Kidney (tissue), 14 donors: ENCODE results near the gene MACROD2. TPM values are rescaled to one million over a fixed set of nuclear protein-coding genes. Genes with fewer than 3 reads are reported as not detected.
A peak's percentile ranks its signal among the peaks of the same experiment; 100 is the strongest.

Source experiments
- DNase-seq, 5 donors: peaks; one replicate each; pipeline ENCODE4 v3.0.0-alpha.2; 2013 to 2020
- FAIRE-seq: peaks from 2 replicates; lab custom pipeline; 2012; peaks lifted over from hg19 to GRCh38; lab: Jason Lieb, UNC
- H3K27ac ChIP-seq, 2 donors: one replicate each; pipeline ENCODE4 v1.7.0; 2013; ENCODE audit warnings: low read depth in 2 of 2, low read length in 2 of 2, inconsistent platforms in 1 of 2
- H3K27me3 ChIP-seq: one replicate; pipeline ENCODE4 v1.7.1; 2013; ENCODE audit warnings: low read length, inconsistent platforms; ENCODE audit not compliant: control insufficient read depth, insufficient read depth
- H3K36me3 ChIP-seq, 3 donors: one replicate each; pipeline versions ENCODE4 v1.7.0 to v1.7.1; 2013; ENCODE audit warnings: low read length in 3 of 3, control low read depth in 1 of 3, inconsistent platforms in 1 of 3; ENCODE audit not compliant: insufficient read depth in 3 of 3, control insufficient read depth in 2 of 3
- H3K4me1 ChIP-seq, 3 donors: one replicate each; pipeline versions ENCODE4 v1.7.0 to v1.7.1; 2013; ENCODE audit warnings: low read length in 3 of 3, inconsistent platforms in 1 of 3, low read depth in 1 of 3; ENCODE audit not compliant: control insufficient read depth in 2 of 3, insufficient read depth in 2 of 3
- H3K4me3 ChIP-seq, 3 donors: one replicate each; pipeline versions ENCODE4 v1.7.0 to v1.8.1; 2013; ENCODE audit warnings: low read length in 3 of 3, control low read depth in 1 of 3, inconsistent platforms in 1 of 3
- H3K9ac ChIP-seq, 3 donors: one replicate each; pipeline versions ENCODE4 v1.7.0 to v1.7.1; 2013; ENCODE audit warnings: low read length in 3 of 3, control low read depth in 1 of 3, inconsistent platforms in 1 of 3
- H3K9me3 ChIP-seq, 3 donors: one replicate each; pipeline versions ENCODE4 v1.7.0 to v1.7.1; 2013; ENCODE audit warnings: low read length in 3 of 3, control low read depth in 1 of 3, inconsistent platforms in 1 of 3; ENCODE audit not compliant: control insufficient read depth in 2 of 3, insufficient read depth in 1 of 3
- intact Hi-C: fragments of 100-400 bp; cut with DNase I; formaldehyde crosslinking; loops from one replicate; pipeline ENCODE4 v1.11.1; 2022
- polyA plus RNA-seq: library from polyadenylated mRNA; stranded (reverse); fragments of 350-450 nt; fragmentation: Illumina TruSeq; extraction: RNeasy Lipid Tissue Mini Kit (QIAGEN cat#74804); gene quantifications from one replicate; pipeline ENCODE4 v1.2.3, GENCODE V29; 2014; ENCODE audit warnings: low read depth, low replicate concordance; ENCODE audit not compliant: insufficient read depth
- total RNA-seq: library from RNA; stranded (reverse); fragmentation: NEBNext Ultra II Directional; extraction: Animal tissue kit (Norgen Biotek cat#: 25700); gene quantifications from one replicate; pipeline ENCODE4 v1.2.1, GENCODE V29; 2021
- TF ChIP-seq, protein P1 (sequence below): IDR thresholded peaks from 3 replicates; pipeline ENCODE4 v1.5.1; 2012; ENCODE audit warnings: mild to moderate bottlenecking, moderate library complexity, borderline replicate concordance; ENCODE audit not compliant: insufficient read depth; ENCODE audit errors: extremely low read depth
- donor health status: control.
- donor health status: control.
- donor health status: control.
- donor health status: control.
- donor health status: control.
- donor health status: DM: yes; HTN: yes; CAD: no.
- donor health status: Normal renal cell carcinoma (clear cell type).

Gene MACROD2
- total and polyA plus RNA-seq, 2 donors from 2014 or later = 3.0 to 10.0 TPM

DNA sequence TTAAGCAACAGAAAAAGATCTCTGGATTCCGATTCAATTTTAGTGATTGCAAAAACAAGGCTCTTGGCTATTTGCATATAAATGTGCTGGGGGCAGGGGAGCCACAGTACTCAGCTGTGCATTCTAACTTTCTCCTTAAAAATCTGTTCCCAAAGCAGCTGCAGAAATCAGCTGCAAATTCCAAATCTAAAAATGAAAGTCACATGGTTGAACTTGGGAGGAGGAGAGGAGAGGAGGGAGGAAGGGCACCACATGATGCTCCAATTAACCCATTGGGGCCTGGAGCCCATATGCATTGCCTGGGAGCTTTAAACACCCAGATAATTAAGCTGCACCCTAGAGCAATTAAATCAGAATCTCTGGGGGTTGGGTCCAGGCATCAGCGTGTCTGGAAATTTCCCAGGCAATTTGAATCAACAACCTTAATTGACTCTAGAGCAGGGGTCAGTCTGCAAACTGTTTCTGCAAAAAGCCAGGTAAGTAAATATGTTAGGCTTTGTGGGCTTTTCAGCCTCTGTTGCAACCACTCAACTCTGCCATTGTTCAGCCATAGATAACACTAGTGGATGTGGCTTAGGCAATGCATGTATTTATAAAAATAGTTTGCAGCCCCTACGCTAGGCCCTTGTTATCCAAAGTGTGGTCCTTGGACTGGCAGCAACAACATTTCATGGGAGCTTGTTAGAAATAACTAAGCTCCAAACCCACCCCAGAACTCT, 2069.8 kb downstream of the MACROD2 start:
- H3K9ac ChIP-seq = no peak overlapping the region
- intact Hi-C loops = no loop called here
- no peak overlapping the region for H3K4me3 ChIP-seq
- H3K4me1 ChIP-seq = peaks cover 0 to 4% (median 0%) of the 10 kb centered on the region in 3 donors
- peak overlapping the region in 1 of 2 donors; percentile 21 for H3K27ac ChIP-seq
- H3K36me3 ChIP-seq = no peaks in the 10 kb centered on the region
- peaks cover 0 to 3% (median 0%) of the 10 kb centered on the region in 3 donors for H3K9me3 ChIP-seq
- no peak for FAIRE-seq
- H3K27me3 ChIP-seq = no peaks in the 10 kb centered on the region
- TF ChIP-seq, protein P1, sequence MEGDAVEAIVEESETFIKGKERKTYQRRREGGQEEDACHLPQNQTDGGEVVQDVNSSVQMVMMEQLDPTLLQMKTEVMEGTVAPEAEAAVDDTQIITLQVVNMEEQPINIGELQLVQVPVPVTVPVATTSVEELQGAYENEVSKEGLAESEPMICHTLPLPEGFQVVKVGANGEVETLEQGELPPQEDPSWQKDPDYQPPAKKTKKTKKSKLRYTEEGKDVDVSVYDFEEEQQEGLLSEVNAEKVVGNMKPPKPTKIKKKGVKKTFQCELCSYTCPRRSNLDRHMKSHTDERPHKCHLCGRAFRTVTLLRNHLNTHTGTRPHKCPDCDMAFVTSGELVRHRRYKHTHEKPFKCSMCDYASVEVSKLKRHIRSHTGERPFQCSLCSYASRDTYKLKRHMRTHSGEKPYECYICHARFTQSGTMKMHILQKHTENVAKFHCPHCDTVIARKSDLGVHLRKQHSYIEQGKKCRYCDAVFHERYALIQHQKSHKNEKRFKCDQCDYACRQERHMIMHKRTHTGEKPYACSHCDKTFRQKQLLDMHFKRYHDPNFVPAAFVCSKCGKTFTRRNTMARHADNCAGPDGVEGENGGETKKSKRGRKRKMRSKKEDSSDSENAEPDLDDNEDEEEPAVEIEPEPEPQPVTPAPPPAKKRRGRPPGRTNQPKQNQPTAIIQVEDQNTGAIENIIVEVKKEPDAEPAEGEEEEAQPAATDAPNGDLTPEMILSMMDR = no peak
- DNase-seq = peak in 1 of 5 donors; percentile 45

DNA sequence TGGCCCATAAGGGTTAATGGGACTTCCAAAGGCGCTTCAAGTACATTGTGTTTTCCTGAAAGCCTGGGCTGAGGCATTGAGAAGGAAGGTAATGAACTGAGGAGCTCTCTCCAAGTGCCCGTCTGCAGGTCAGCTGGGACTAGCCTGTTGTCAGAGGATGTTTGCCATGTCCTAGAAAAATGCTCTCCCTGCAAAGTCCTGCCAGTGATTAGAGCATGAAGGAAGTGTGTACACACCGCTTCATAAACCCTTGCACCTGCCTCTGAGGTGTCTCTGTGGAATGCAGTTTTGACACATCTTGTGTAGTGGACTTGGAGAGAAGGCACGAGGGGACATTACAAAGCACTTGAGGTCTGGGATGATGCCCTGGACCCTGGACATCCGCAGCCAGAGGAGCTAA, 2071.3 kb downstream of the MACROD2 start:
- Histone ChIP-seq H3K27ac (no peak overlapping the region), H3K4me3 (no peak overlapping the region), H3K36me3 (no peaks in the 10 kb centered on the region), H3K4me1 (peaks cover 0 to 4% (median 0%) of the 10 kb centered on the region in 3 donors), H3K9me3 (peaks cover 0 to 3% (median 0%) of the 10 kb centered on the region in 3 donors), H3K9ac (no peak overlapping the region), H3K27me3 (no peaks in the 10 kb centered on the region)
- intact Hi-C loops = no loop called here
- FAIRE-seq = no peak
- TF ChIP-seq, protein P1 = no peak
- no peak for DNase-seq

DNA sequence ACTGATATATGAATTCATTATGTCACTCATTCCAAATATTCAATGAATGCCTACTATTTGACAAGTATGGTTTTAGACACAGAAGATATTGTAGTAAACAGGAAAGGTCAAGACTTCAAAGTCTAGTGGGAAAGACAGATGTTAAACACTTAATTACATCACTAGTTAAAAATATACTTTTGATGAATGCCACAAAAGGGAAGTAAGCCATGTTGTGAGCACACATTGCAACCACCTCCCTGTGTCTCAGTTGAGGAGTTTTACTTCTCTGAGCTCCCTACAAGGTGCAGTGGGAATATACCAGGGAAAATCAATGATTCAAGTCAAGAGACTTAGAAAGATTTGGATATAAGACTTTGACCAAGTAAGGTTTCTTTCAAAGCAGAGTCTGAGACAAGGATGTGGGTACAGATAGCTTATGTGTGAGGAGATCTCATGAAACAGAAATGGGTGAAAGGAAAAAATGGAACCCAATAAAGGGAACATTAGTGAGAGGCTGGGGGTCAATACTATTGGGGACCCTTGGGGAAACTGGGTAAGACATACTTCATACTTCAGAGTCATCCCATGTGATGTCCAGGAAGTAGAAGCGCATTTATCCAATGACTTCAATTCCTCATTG, 2074.2 kb downstream of the MACROD2 start:
- Histone ChIP-seq H3K4me3 (no peak overlapping the region), H3K9ac (no peak overlapping the region), H3K36me3 (no peaks in the 10 kb centered on the region), H3K9me3 (peaks cover 0 to 3% (median 0%) of the 10 kb centered on the region in 3 donors), H3K27me3 (no peaks in the 10 kb centered on the region), H3K27ac (no peak overlapping the region), H3K4me1 (peaks cover 0 to 4% (median 0%) of the 10 kb centered on the region in 3 donors)
- TF ChIP-seq, protein P1 = no peak
- FAIRE-seq = no peak
- intact Hi-C loops = no loop called here
- no peak for DNase-seq
